NCI-H2081 (cell line): ENCODE results near the gene TMEM107.
"Not testable (repeated sequence)": the region's sequence is repeated elsewhere in the genome, so short reads cannot be mapped to it uniquely, and the experiment has no call there.

Source experiments
- DNase-seq, 2 experiments: peaks; one replicate each; lab custom pipeline; 2025; lab: John Stamatoyannopoulos, UW

The TMEM107 gene

GRCh38 chr17:8189711-8190477, 13.7 kb upstream of the TMEM107 start, which contains the start of gene BORCS6:
Gene BORCS6, minus strand, starts transcription at chr17:8190180. Its CDS starts 40 bp downstream, at chr17:8190140.
- DNase-seq: peak; percentile 88 to 95

GRCh38 chr17:8189041-8189710, 13.0 kb upstream of the TMEM107 start:
- DNase-seq: no peak

- no peak for DNase-seq
Observed at GRCh38 chr17:8188263-8188839, 12.2 kb upstream of the TMEM107 start.

GRCh38 chr17:8187517-8188262, 11.5 kb upstream of the TMEM107 start:
- DNase-seq: peak; percentile 89 to 93

GRCh38 chr17:8186787-8187516, 10.8 kb upstream of the TMEM107 start:
- DNase-seq: peak; percentile 90

- no peak for DNase-seq
Observed at GRCh38 chr17:8186446-8186786, 10.2 kb upstream of the TMEM107 start.

- DNase-seq: peak; percentile 51 to 60
Observed at GRCh38 chr17:8185582-8186445, 9.6 kb upstream of the TMEM107 start.

- DNase-seq: no peak
Observed at GRCh38 chr17:8176998-8177731, 985 bp upstream of the TMEM107 start.

GRCh38 chr17:8175795-8176196, 384 bp downstream of the TMEM107 start:
- DNase-seq: peak in 1 of 2 experiments; percentile 14

GRCh38 chr17:8173871-8174322, 2.3 kb downstream of the TMEM107 start:
- DNase-seq: no peak

GRCh38 chr17:8173056-8173870, 2.9 kb downstream of the TMEM107 start:
- DNase-seq: peak; percentile 67 to 92

GRCh38 chr17:8170186-8170585, 6.0 kb downstream of the TMEM107 start:
- DNase-seq: not testable (repeated sequence)

- DNase-seq: no peak
Observed at GRCh38 chr17:8167526-8167925, 8.7 kb downstream of the TMEM107 start.

- no peak for DNase-seq
Observed at GRCh38 chr17:8166731-8167130, 9.4 kb downstream of the TMEM107 start.

- DNase-seq: no peak
Observed at GRCh38 chr17:8164815-8165131, 11.4 kb downstream of the TMEM107 start.

- no peak for DNase-seq
Observed at GRCh38 chr17:8163978-8164814, 12.0 kb downstream of the TMEM107 start.

- no peak for DNase-seq
Observed at GRCh38 chr17:8162997-8163977, 12.9 kb downstream of the TMEM107 start.
